ENCODE data around the gene HAVCR2. TPM values are rescaled to one million over a fixed set of nuclear protein-coding genes. Genes with fewer than 3 reads are reported as not detected.

Gene HAVCR2
- total RNA-seq: 0.06 TPM in 1 of 2 replicates, not detected in the other

GRCh38 chr5:157108976-157109375 is at the start of gene HAVCR2:
HAVCR2 (minus strand) TSS chr5:157109044; CDS start chr5:157108983, 61 bp downstream.

GRCh38 chr5:157142317-157143126 is 33.7 kb upstream of the HAVCR2 start, which contains the start of gene MED7:
MED7 (minus strand) TSS chr5:157142865; CDS start chr5:157139431, 3,434 bp downstream.

GRCh38 chr5:157059093-157059539 is 49.7 kb downstream of the HAVCR2 start, which contains the start of gene HAVCR1:
HAVCR1 (minus strand) TSS chr5:157059116; CDS start chr5:157057943, 1,173 bp downstream.

Other genes starting within 250 kb of the HAVCR2 start
- gene TIMD4, start 145.8 kb downstream of the HAVCR2 start, total RNA-seq: not detected in 2 replicates
- gene HAVCR1, start 49.9 kb downstream of the HAVCR2 start, total RNA-seq: not detected in 2 replicates
- gene MED7, start 33.8 kb upstream of the HAVCR2 start, total RNA-seq: 5.0 and 6.2 TPM in 2 replicates
- gene GARIN3, start 57.2 kb upstream of the HAVCR2 start, total RNA-seq: not detected in 2 replicates
- not detected in 2 replicates for gene ITK, start 71.8 kb upstream of the HAVCR2 start, total RNA-seq
- gene CYFIP2, start 157.1 kb upstream of the HAVCR2 start, total RNA-seq: 9.4 and 30.6 TPM in 2 replicates